ENCODE results near the gene COX6B2.

GRCh38 chr19:55358943-55359908, 4.7 kb upstream of the COX6B2 start:
- TF ChIP-seq CTCF (IDR thresholded peaks at IDR 0.05) (no peak), EZH2phosphoT487 (IDR thresholded peaks at IDR 0.05) (no peak)
